ENCODE data around the gene VPS37B.

GRCh38 chr12:122871851-122872780 is 23.8 kb downstream of the VPS37B start:
- TF ChIP-seq POLR2A (IDR thresholded peaks at IDR 0.05): no peak
- no peak for TF ChIP-seq CTCF (IDR thresholded peaks at IDR 0.05)
